T-cell (primary cell): ENCODE measurements around the gene ARHGAP22. TPM values are rescaled to one million over a fixed set of nuclear protein-coding genes. Genes with fewer than 3 reads are reported as not detected.

Experiments used
- ATAC-seq, 4 experiments: fragments of 200-7000 bp in 3 of 4; fragments of 150-1000 bp in 1 of 4; cut with Tn5 transposase; replicated peaks in 1 of 4; 1 replicate in 3 of 4; 2 replicates in 1 of 4; pipeline ENCODE4 v1.10.0; 2021; ENCODE audit warnings: moderate library complexity in 3 of 4, mild to moderate bottlenecking in 2 of 4, moderate number of reproducible peaks in 1 of 4
- CTCF ChIA-PET, 2 donors: fragments of 300-600 bp; sonication (Branson Sonifier 250); formaldehyde crosslinking; loops; one replicate each; lab custom pipeline; 2022; ENCODE audit warnings: antibody characterized with exemption in 2 of 2; lab: Charles Lee
- POLR2A ChIA-PET, 2 donors: fragments of 300-600 bp; sonication (Branson Sonifier 250); formaldehyde crosslinking; loops; one replicate each; lab custom pipeline; 2022; ENCODE audit warnings: antibody characterized with exemption in 2 of 2; lab: Charles Lee
- DNase-seq, 35 experiments: peaks; one replicate each; pipeline versions ENCODE4 v3.0.0 to v3.0.0-alpha.2; 2013 to 2023
- H3K27ac ChIP-seq: one replicate; pipeline ENCODE4 v1.5.1; 2013; ENCODE audit warnings: low read length
- H3K27me3 ChIP-seq, 2 experiments: replicated peaks in 1 of 2; 1 replicate in 1 of 2; 2 replicates in 1 of 2; pipeline versions ENCODE4 v1.6.1 to v1.7.0; 2013; ENCODE audit warnings: low read length in 1 of 2, mixed read lengths in 1 of 2; ENCODE audit not compliant: control insufficient read depth in 2 of 2, insufficient read depth in 2 of 2; ENCODE audit errors: extremely low read depth in 1 of 2
- H3K36me3 ChIP-seq, 2 donors: 1 replicate in 1 of 2; 2 replicates in 1 of 2; pipeline versions ENCODE4 v1.6.1 to v1.7.0; 2013; ENCODE audit warnings: low read length in 1 of 2; ENCODE audit not compliant: control insufficient read depth in 2 of 2, insufficient read depth in 1 of 2; ENCODE audit errors: extremely low read depth in 1 of 2
- H3K4me1 ChIP-seq, 2 experiments: 1 replicate in 1 of 2; 2 replicates in 1 of 2; pipeline versions ENCODE4 v1.6.1 to v1.7.0; 2013; ENCODE audit warnings: low read length in 2 of 2, mixed read lengths in 1 of 2; ENCODE audit not compliant: insufficient read depth in 2 of 2, control insufficient read depth in 1 of 2; ENCODE audit errors: extremely low read depth in 1 of 2
- H3K4me3 ChIP-seq, 2 donors: 1 replicate in 1 of 2; 2 replicates in 1 of 2; pipeline versions ENCODE4 v1.5.1 to v1.7.0; 2013; ENCODE audit warnings: mild to moderate bottlenecking in 2 of 2, low read length in 1 of 2, moderate library complexity in 1 of 2; ENCODE audit not compliant: control insufficient read depth in 1 of 2; ENCODE audit errors: extremely low read depth in 1 of 2
- H3K9me3 ChIP-seq: 2 replicates; pipeline ENCODE4 v1.7.0; 2013
- H3K27ac Mint-ChIP-seq, 2 donors: one replicate each; pipeline ENCODE4 v1.8.0; 2020 to 2021; ENCODE audit warnings: mild to moderate bottlenecking in 2 of 2, mixed read lengths in 2 of 2
- H3K27me3 Mint-ChIP-seq, 2 donors: one replicate each; pipeline ENCODE4 v1.8.0; 2021 to 2022; ENCODE audit warnings: mixed read lengths in 2 of 2
- H3K36me3 Mint-ChIP-seq: one replicate; pipeline ENCODE4 v1.8.0; 2021; ENCODE audit warnings: mixed read lengths
- H3K4me1 Mint-ChIP-seq, 3 donors: one replicate each; pipeline ENCODE4 v1.8.0; 2020 to 2022; ENCODE audit warnings: mixed read lengths in 3 of 3, mild to moderate bottlenecking in 1 of 3
- H3K4me3 Mint-ChIP-seq, 3 donors: one replicate each; pipeline ENCODE4 v1.8.0; 2020 to 2022; ENCODE audit warnings: mild to moderate bottlenecking in 3 of 3, mixed read lengths in 3 of 3, moderate library complexity in 3 of 3
- H3K9me3 Mint-ChIP-seq, 3 donors: one replicate each; pipeline ENCODE4 v1.8.0; 2020 to 2022; ENCODE audit warnings: mixed read lengths in 3 of 3
- WGBS: methylation state at CpG from one replicate; pipeline ENCODE4 v1.1.5; 2013; ENCODE audit warnings: missing lambda C conversion rate; ENCODE audit not compliant: insufficient coverage; 5-methylcytosine and 5-hydroxymethylcytosine counted together
- total RNA-seq, 35 experiments: library from RNA in 6 of 35; stranded (reverse) in 6 of 35; fragments of 120-200 nt in 1 of 35; gene quantifications; one replicate each; pipeline versions ENCODE4 v1.2.1 to v1.2.4 and lab custom pipeline; 2013 to 2026

The ARHGAP22 gene
- total RNA-seq (1 to 10 TPM in 1 of 5 donors, under 1 TPM in 4; 0.33 to 2.2 (median 0.60) TPM), total RNA-seq (lab: John Stamatoyannopoulos, UW) (0.05 to 8.2 (median 0.40) reads per million in 29 experiments)
- 0.18 TPM for total RNA-seq (2013)

GRCh38 chr10:48604991-48605508 is at the start of gene ARHGAP22:
Gene ARHGAP22, minus strand, starts transcription at chr10:48605073. Its CDS starts 277 bp downstream, at chr10:48604796.
- no peaks in the 10 kb centered on the region for H3K36me3 Mint-ChIP-seq
- CTCF ChIA-PET = interaction anchor here (0.6 to 0.7 kb wide), 4 partner anchors 167 to 1190 kb away, joined by 3 read pairs; no protein-coding TSS in a partner anchor
- ATAC-seq = no peak
- 9% methylated on average over 14 of the region's 30 CpGs for whole genome bisulfite sequencing
- Histone ChIP-seq H3K36me3 (no peaks in the 10 kb centered on the region), H3K27ac (no peak within 1 kb of the TSS), H3K27me3 (peaks cover 8 to 43% of the 10 kb centered on the region in 2 experiments), H3K4me3 (no peak within 1 kb of the TSS), H3K9me3 (no peaks in the 10 kb centered on the region), H3K4me1 (peaks cover 0 to 3% of the 10 kb centered on the region in 2 experiments)
- H3K4me3 Mint-ChIP-seq = peak within 1 kb of the TSS in 2 of 3 donors; percentile 21 to 63
- POLR2A ChIA-PET = no interaction called here
- H3K9me3 Mint-ChIP-seq = no peaks in the 10 kb centered on the region
- peaks cover 33 to 40% of the 10 kb centered on the region in 2 donors for H3K27me3 Mint-ChIP-seq
- H3K27ac Mint-ChIP-seq = no peak within 1 kb of the TSS
- no peak for DNase-seq
- peaks cover 4 to 8% (median 7%) of the 10 kb centered on the region in 3 donors for H3K4me1 Mint-ChIP-seq

- ChIA-PET CTCF (no interaction called here), POLR2A (interaction anchor here in 1 of 2 donors (0.8 kb wide), 1 partner anchor 887 kb away, joined by 6 read pairs; no protein-coding TSS in a partner anchor)
- no peaks in the 10 kb centered on the region for H3K36me3 Mint-ChIP-seq
- DNase-seq = no peak
- no peak overlapping the region for H3K27ac Mint-ChIP-seq
- Histone ChIP-seq H3K27me3 (peaks cover 0 to 41% of the 10 kb centered on the region in 2 experiments), H3K36me3 (no peaks in the 10 kb centered on the region), H3K27ac (no peak overlapping the region), H3K4me1 (peaks cover 0 to 17% of the 10 kb centered on the region in 2 experiments), H3K9me3 (no peaks in the 10 kb centered on the region), H3K4me3 (no peak overlapping the region)
- ATAC-seq = no peak
- no peak overlapping the region for H3K4me3 Mint-ChIP-seq
- no peaks in the 10 kb centered on the region for H3K9me3 Mint-ChIP-seq
- WGBS = 93% methylated on average over 1 of the region's 4 CpGs
- H3K27me3 Mint-ChIP-seq = peaks cover 23 to 32% of the 10 kb centered on the region in 2 donors
- H3K4me1 Mint-ChIP-seq = peaks cover 8 to 13% (median 8%) of the 10 kb centered on the region in 3 donors
These were observed 49.2 kb upstream of the ARHGAP22 start for GRCh38 chr10:48653944-48654698.

- Mint-ChIP-seq H3K27ac (no peak overlapping the region), H3K9me3 (no peaks in the 10 kb centered on the region), H3K36me3 (no peaks in the 10 kb centered on the region), H3K4me3 (no peak overlapping the region), H3K4me1 (peaks cover 7 to 10% (median 8%) of the 10 kb centered on the region in 3 donors), H3K27me3 (peaks cover 20 to 26% of the 10 kb centered on the region in 2 donors)
- WGBS = 92% methylated on average over 5 of the region's 5 CpGs
- no peak overlapping the region for H3K27ac ChIP-seq
- ATAC-seq (no peak), DNase-seq (no peak)
- peaks cover 0 to 34% of the 10 kb centered on the region in 2 experiments for H3K27me3 ChIP-seq
- H3K4me1 ChIP-seq = peaks cover 0 to 17% of the 10 kb centered on the region in 2 experiments
- ChIA-PET POLR2A (no interaction called here), CTCF (no interaction called here)
- H3K4me3 ChIP-seq = no peak overlapping the region
- no peaks in the 10 kb centered on the region for H3K36me3 ChIP-seq
- no peaks in the 10 kb centered on the region for H3K9me3 ChIP-seq
These were observed 48.5 kb upstream of the ARHGAP22 start for GRCh38 chr10:48653347-48653746.

DNA sequence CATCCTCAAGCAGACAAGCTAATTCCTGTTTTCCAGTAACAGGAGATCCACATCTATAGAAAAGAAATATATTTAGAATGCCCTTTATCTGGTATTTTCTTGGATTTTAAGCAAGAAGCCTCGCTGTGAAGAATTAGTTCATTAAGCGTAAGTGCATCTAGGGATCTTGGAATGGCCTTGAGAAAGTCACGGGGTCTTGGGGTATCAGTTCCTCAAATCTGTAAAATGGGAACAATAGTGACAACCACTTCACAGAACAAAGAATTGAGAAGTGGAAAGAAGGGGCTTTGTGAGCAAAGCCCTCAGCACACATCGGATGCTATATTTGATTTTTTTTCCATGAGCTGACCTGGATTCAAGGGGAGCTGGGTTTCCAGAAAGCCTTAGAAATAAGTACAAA is 47.5 kb upstream of the ARHGAP22 start:
- peaks cover 17 to 28% of the 10 kb centered on the region in 2 donors for H3K27me3 Mint-ChIP-seq

GRCh38 chr10:48651839-48652238 is 47.0 kb upstream of the ARHGAP22 start:
- H3K27me3 Mint-ChIP-seq = peaks cover 17 to 28% of the 10 kb centered on the region in 2 donors

More for the DNA sequence above, 47.5 kb upstream of the ARHGAP22 start:
- no peaks in the 10 kb centered on the region for H3K36me3 ChIP-seq
- WGBS = 100% methylated on average over 1 of the region's 4 CpGs
- Mint-ChIP-seq H3K4me3 (no peak overlapping the region), H3K36me3 (no peaks in the 10 kb centered on the region), H3K4me1 (peaks cover 3 to 9% (median 7%) of the 10 kb centered on the region in 3 donors), H3K9me3 (no peaks in the 10 kb centered on the region), H3K27ac (no peak overlapping the region)
- H3K4me1 ChIP-seq = peaks cover 0 to 17% of the 10 kb centered on the region in 2 experiments
- no peak overlapping the region for H3K4me3 ChIP-seq
- CTCF ChIA-PET = no interaction called here
- H3K27ac ChIP-seq = no peak overlapping the region
- POLR2A ChIA-PET = no interaction called here
- no peak for ATAC-seq
- no peak for DNase-seq
- peaks cover 0 to 30% of the 10 kb centered on the region in 2 experiments for H3K27me3 ChIP-seq
- H3K9me3 ChIP-seq = no peaks in the 10 kb centered on the region

GRCh38 chr10:48651293-48651692 is 46.4 kb upstream of the ARHGAP22 start:
- Mint-ChIP-seq H3K4me1 (peaks cover under 1 to 4% (median under 1%) of the 10 kb centered on the region in 3 donors), H3K36me3 (no peaks in the 10 kb centered on the region), H3K27me3 (peaks cover 17 to 23% of the 10 kb centered on the region in 2 donors), H3K27ac (no peak overlapping the region), H3K4me3 (no peak overlapping the region), H3K9me3 (no peaks in the 10 kb centered on the region)
- DNase-seq (no peak), ATAC-seq (no peak)
- H3K9me3 ChIP-seq = no peaks in the 10 kb centered on the region
- 77% methylated on average over 2 of the region's 2 CpGs for WGBS
- H3K27me3 ChIP-seq = peaks cover 0 to 19% of the 10 kb centered on the region in 2 experiments
- ChIA-PET CTCF (no interaction called here), POLR2A (no interaction called here)
- H3K27ac ChIP-seq = no peak overlapping the region
- H3K4me1 ChIP-seq = peaks cover 0 to 9% of the 10 kb centered on the region in 2 experiments
- no peaks in the 10 kb centered on the region for H3K36me3 ChIP-seq
- H3K4me3 ChIP-seq = no peak overlapping the region

More at GRCh38 chr10:48651839-48652238, 47.0 kb upstream of the ARHGAP22 start:
- DNase-seq = no peak
- no peak overlapping the region for H3K4me3 Mint-ChIP-seq
- H3K9me3 Mint-ChIP-seq = no peaks in the 10 kb centered on the region
- WGBS = 83% methylated on average over 1 of the region's 4 CpGs
- ATAC-seq = no peak
- H3K36me3 ChIP-seq = no peaks in the 10 kb centered on the region
- H3K4me3 ChIP-seq = no peak overlapping the region
- peaks cover 3 to 9% (median 6%) of the 10 kb centered on the region in 3 donors for H3K4me1 Mint-ChIP-seq
- H3K27me3 ChIP-seq = peaks cover 0 to 25% of the 10 kb centered on the region in 2 experiments
- H3K27ac Mint-ChIP-seq = no peak overlapping the region
- no peaks in the 10 kb centered on the region for H3K36me3 Mint-ChIP-seq
- H3K9me3 ChIP-seq = no peaks in the 10 kb centered on the region
- no peak overlapping the region for H3K27ac ChIP-seq
- POLR2A ChIA-PET = no interaction called here
- CTCF ChIA-PET = no interaction called here
- H3K4me1 ChIP-seq = peaks cover 0 to 14% of the 10 kb centered on the region in 2 experiments
